Suprapubic skin (tissue), 4 donors: ENCODE measurements around the gene SOX13.

Experiments used
- EP300 ChIP-seq: sonication (generic); formaldehyde crosslinking; IDR thresholded peaks from one replicate; pipeline ENCODE4 v1.6.1; 2017; ENCODE audit warnings: antibody characterized with exemption
- POLR2A ChIP-seq, 2 donors: fragments of 450-650 bp; IDR thresholded peaks; one replicate each; pipeline ENCODE4 v1.6.1; 2017; ENCODE audit warnings: antibody characterized with exemption in 2 of 2, mild to moderate bottlenecking in 2 of 2, moderate library complexity in 2 of 2
- POLR2AphosphoS5 ChIP-seq, 3 donors: sonication (generic); formaldehyde crosslinking; IDR thresholded peaks; one replicate each; pipeline ENCODE4 v1.6.1; 2017; ENCODE audit warnings: antibody characterized with exemption in 3 of 3
- TF ChIP-seq, protein P1 (sequence below), 2 donors: fragments of 200-600 bp in 1 of 2; fragments of 450-650 bp in 1 of 2; sonication (generic) in 1 of 2; IDR thresholded peaks; one replicate each; pipeline ENCODE4 v1.5.1; 2016 to 2019; ENCODE audit warnings: antibody characterized with exemption in 2 of 2, mild to moderate bottlenecking in 1 of 2, moderate library complexity in 1 of 2

DNA sequence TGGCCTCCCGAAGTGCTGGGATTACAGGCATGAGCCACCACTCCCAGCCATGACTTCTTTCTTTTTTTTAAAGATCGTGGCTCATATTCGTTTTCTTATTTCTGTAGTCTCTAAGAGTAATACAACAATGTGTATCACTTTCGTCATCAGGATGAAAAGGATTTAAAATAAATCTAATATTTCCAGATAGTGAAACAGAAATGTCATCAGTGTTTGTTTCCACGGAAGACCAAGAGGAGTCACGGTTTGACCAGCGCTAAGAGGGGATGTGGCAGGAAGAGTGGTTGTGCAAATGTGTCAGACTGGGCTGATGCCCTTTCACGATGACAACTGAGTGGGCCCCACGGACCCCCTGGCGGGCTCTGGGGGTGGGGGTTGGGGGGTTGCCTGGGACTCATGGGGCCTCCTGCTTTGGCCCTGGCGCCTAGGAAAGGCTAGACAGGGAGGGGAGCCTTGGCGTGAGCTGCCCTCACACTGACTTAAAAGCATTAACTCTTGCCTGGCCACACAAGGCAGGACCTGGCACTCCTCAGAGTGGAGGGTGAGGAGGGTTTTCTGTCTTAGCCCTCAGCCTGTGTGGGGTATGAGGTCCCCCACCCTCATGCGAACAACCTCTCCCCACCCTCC, 8.4 kb downstream of the SOX13 start:
- TF ChIP-seq, protein P1, sequence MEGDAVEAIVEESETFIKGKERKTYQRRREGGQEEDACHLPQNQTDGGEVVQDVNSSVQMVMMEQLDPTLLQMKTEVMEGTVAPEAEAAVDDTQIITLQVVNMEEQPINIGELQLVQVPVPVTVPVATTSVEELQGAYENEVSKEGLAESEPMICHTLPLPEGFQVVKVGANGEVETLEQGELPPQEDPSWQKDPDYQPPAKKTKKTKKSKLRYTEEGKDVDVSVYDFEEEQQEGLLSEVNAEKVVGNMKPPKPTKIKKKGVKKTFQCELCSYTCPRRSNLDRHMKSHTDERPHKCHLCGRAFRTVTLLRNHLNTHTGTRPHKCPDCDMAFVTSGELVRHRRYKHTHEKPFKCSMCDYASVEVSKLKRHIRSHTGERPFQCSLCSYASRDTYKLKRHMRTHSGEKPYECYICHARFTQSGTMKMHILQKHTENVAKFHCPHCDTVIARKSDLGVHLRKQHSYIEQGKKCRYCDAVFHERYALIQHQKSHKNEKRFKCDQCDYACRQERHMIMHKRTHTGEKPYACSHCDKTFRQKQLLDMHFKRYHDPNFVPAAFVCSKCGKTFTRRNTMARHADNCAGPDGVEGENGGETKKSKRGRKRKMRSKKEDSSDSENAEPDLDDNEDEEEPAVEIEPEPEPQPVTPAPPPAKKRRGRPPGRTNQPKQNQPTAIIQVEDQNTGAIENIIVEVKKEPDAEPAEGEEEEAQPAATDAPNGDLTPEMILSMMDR (IDR thresholded peaks at IDR 0.05) = no peak
- TF ChIP-seq POLR2A (IDR thresholded peaks at IDR 0.05) (no peak), POLR2AphosphoS5 (IDR thresholded peaks at IDR 0.05) (no peak), EP300 (no peak)
